Stimulated activated CD8-positive, alpha-beta memory T cell treated with anti-CD3 and anti-CD28 coated beads, Interleukin-4, amount 100 ng/mL, for 24 hours (primary cell): ENCODE measurements around the gene GABBR2.

Experiments
- DNase-seq: peaks from one replicate; pipeline ENCODE4 v3.0.0-alpha.2; 2020; ENCODE audit warnings: low read depth

GABBR2 gene

GRCh38 chr9:98442114-98442513 is 266.6 kb downstream of the GABBR2 start:
- DNase-seq = no peak

- DNase-seq = no peak
Measured at GRCh38 chr9:98438666-98439065, 270.1 kb downstream of the GABBR2 start.

GRCh38 chr9:98437458-98438034 is 271.2 kb downstream of the GABBR2 start:
- no peak for DNase-seq

GRCh38 chr9:98432960-98433359 is 275.8 kb downstream of the GABBR2 start:
- no peak for DNase-seq

GRCh38 chr9:98432134-98432533 is 276.6 kb downstream of the GABBR2 start:
- no peak for DNase-seq

- DNase-seq = no peak
Measured at GRCh38 chr9:98430535-98431292, 278.0 kb downstream of the GABBR2 start.

- DNase-seq = no peak
Measured at GRCh38 chr9:98429613-98430012, 279.1 kb downstream of the GABBR2 start.

GRCh38 chr9:98428454-98428853 is 280.3 kb downstream of the GABBR2 start:
- no peak for DNase-seq

GRCh38 chr9:98427491-98427890 is 281.2 kb downstream of the GABBR2 start:
- DNase-seq = no peak

- DNase-seq = no peak
Measured at GRCh38 chr9:98425079-98425478, 283.7 kb downstream of the GABBR2 start.

- no peak for DNase-seq
Measured at GRCh38 chr9:98419260-98419603, 289.5 kb downstream of the GABBR2 start.

- no peak for DNase-seq
Measured at GRCh38 chr9:98418578-98419259, 290.0 kb downstream of the GABBR2 start.

GRCh38 chr9:98416294-98417248 is 292.2 kb downstream of the GABBR2 start:
- no peak for DNase-seq

- DNase-seq = no peak
Measured at GRCh38 chr9:98415782-98416181, 293.0 kb downstream of the GABBR2 start.

- DNase-seq = no peak
Measured at GRCh38 chr9:98413084-98413483, 295.7 kb downstream of the GABBR2 start.

- DNase-seq = no peak
Measured at GRCh38 chr9:98412101-98412842, 296.5 kb downstream of the GABBR2 start.

GRCh38 chr9:98410185-98410697 is 298.5 kb downstream of the GABBR2 start:
- DNase-seq = no peak

GRCh38 chr9:98409719-98410118 is 299.0 kb downstream of the GABBR2 start:
- no peak for DNase-seq

- no peak for DNase-seq
Measured at GRCh38 chr9:98406469-98406868, 302.3 kb downstream of the GABBR2 start.

GRCh38 chr9:98404237-98404636 is 304.5 kb downstream of the GABBR2 start:
- DNase-seq = no peak

GRCh38 chr9:98403715-98404114 is 305.0 kb downstream of the GABBR2 start:
- DNase-seq = no peak
